Subcutaneous abdominal adipose tissue (tissue), 5 donors: ENCODE results near the gene KDM2B.
"Not testable (repeated sequence)": the region's sequence is repeated elsewhere in the genome, so short reads cannot be mapped to it uniquely, and the experiment has no call there.

Experiments
- H3K27ac ChIP-seq: one replicate; pipeline ENCODE4 v1.7.0; 2013; ENCODE audit warnings: low read depth, mild to moderate bottlenecking, inconsistent platforms, low read length, moderate library complexity
- H3K27me3 ChIP-seq, 5 donors: one replicate each; pipeline ENCODE4 v1.7.0; 2013; ENCODE audit warnings: low read length in 5 of 5, inconsistent platforms in 1 of 5; ENCODE audit not compliant: control insufficient read depth in 5 of 5, insufficient read depth in 4 of 5
- H3K36me3 ChIP-seq, 5 donors: one replicate each; pipeline ENCODE4 v1.7.0; 2013; ENCODE audit warnings: low read length in 5 of 5; ENCODE audit not compliant: control insufficient read depth in 5 of 5, insufficient read depth in 5 of 5
- H3K4me1 ChIP-seq, 5 donors: one replicate each; pipeline ENCODE4 v1.7.0; 2013; ENCODE audit warnings: low read length in 5 of 5, mild to moderate bottlenecking in 3 of 5, moderate library complexity in 1 of 5; ENCODE audit not compliant: control insufficient read depth in 5 of 5, insufficient read depth in 5 of 5
- H3K4me3 ChIP-seq, 5 donors: one replicate each; pipeline ENCODE4 v1.7.0; 2013; ENCODE audit warnings: low read length in 5 of 5, low read depth in 1 of 5
- H3K9ac ChIP-seq, 5 donors: one replicate each; pipeline ENCODE4 v1.7.0; 2013; ENCODE audit warnings: low read length in 5 of 5, mild to moderate bottlenecking in 4 of 5, moderate library complexity in 3 of 5
- H3K9me3 ChIP-seq, 5 donors: one replicate each; pipeline ENCODE4 v1.7.0; 2013; ENCODE audit warnings: low read length in 5 of 5; ENCODE audit not compliant: control insufficient read depth in 5 of 5
- donor health status: healthy.
- donor health status: healthy.
- donor health status: healthy.
- donor health status: healthy.
- donor health status: healthy.

KDM2B gene

DNA sequence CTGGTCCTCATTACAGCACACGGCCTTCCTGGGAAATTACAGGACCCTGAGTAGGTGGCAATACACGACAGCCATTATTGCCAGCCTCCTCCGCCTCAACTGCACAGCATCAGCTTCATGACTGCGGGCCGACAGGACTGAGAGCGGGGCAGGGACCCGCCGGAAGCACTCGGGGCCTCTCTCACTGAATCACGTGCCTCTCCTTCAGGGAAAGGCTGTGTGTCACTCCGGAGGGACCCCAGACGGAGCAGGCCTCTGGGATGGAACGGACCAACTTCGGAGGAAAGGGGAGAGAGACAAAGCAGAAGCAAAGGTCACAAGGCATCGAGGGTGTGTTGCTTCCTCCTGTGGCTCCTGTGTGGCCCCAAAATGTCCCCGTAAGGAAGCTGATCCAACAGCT lies 90.9 kb downstream of the KDM2B start:
- H3K4me3 ChIP-seq = no peak overlapping the region
- H3K36me3 ChIP-seq = peaks cover 0 to 7% (median 0%) of the 10 kb centered on the region in 5 donors
- no peak overlapping the region for H3K27ac ChIP-seq
- peak overlapping the region in 1 of 5 donors; percentile 16 for H3K9ac ChIP-seq
- peaks cover 0 to 15% (median 6%) of the 10 kb centered on the region in 5 donors for H3K4me1 ChIP-seq
- H3K9me3 ChIP-seq = no peaks in the 10 kb centered on the region
- no peaks in the 10 kb centered on the region for H3K27me3 ChIP-seq

- no peak overlapping the region for H3K27ac ChIP-seq
Measured at GRCh38 chr12:121484967-121485366, 95.9 kb downstream of the KDM2B start.

GRCh38 chr12:121484564-121484963 lies 96.3 kb downstream of the KDM2B start:
- H3K9me3 ChIP-seq, H3K27ac ChIP-seq, H3K27me3 ChIP-seq, H3K9ac ChIP-seq, H3K4me1 ChIP-seq, H3K4me3 ChIP-seq, H3K36me3 ChIP-seq: not testable (repeated sequence)

More at GRCh38 chr12:121484967-121485366, 95.9 kb downstream of the KDM2B start:
- H3K9ac ChIP-seq = no peak overlapping the region
- no peak overlapping the region for H3K4me3 ChIP-seq
- H3K36me3 ChIP-seq = peaks cover 0 to 4% (median 0%) of the 10 kb centered on the region in 5 donors
- no peaks in the 10 kb centered on the region for H3K27me3 ChIP-seq
- peaks cover 0 to 3% (median 0%) of the 10 kb centered on the region in 5 donors for H3K4me1 ChIP-seq
- no peaks in the 10 kb centered on the region for H3K9me3 ChIP-seq

DNA sequence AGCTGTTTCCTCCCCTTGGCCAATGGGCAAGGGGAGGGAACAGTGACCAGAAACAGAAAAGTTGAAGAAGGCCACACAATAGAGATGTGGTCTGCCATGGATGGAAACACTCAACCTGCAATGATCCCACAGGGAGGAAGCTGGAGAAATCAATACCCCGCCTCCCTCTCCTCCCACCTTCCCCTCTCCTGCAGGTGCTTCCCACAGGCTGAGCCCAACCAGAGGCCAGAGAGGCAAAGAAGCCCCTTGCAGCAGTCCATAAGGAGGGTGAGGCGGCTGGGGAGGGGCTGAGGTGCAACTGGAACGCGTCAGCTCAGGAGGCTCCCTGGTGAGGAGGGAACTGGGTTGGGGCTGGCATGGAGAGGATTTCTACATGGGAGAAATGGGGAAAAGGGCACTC lies 96.9 kb downstream of the KDM2B start:
- Histone ChIP-seq H3K36me3 (peaks cover 0 to 4% (median 0%) of the 10 kb centered on the region in 5 donors), H3K9me3 (no peaks in the 10 kb centered on the region), H3K9ac (no peak overlapping the region), H3K4me1 (no peaks in the 10 kb centered on the region), H3K4me3 (no peak overlapping the region), H3K27ac (no peak overlapping the region), H3K27me3 (no peaks in the 10 kb centered on the region)

DNA sequence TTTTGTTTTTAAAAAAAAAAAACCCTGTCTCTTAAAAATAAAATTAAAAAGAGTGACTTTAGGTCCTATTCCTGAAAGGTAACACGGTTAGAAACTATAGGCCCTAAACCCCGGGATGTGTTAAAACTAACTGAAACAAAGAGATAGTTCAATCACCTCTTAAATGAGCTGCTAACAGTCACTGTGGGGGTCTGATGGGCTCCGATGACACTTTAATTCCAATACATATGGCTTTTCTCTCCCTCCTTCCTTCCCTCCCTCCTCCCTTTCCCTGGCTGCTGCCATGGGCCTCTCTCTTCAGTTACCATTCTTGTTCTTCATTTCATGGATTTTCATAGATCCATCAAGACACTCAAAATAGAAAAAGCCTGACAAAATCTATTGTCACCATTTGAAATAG lies 104.3 kb downstream of the KDM2B start:
- H3K9ac ChIP-seq = no peak overlapping the region

GRCh38 chr12:121475279-121475678 lies 105.5 kb downstream of the KDM2B start:
- Histone ChIP-seq H3K4me1 (peaks cover 0 to 5% (median 0%) of the 10 kb centered on the region in 5 donors), H3K9me3 (no peaks in the 10 kb centered on the region), H3K27me3 (no peaks in the 10 kb centered on the region), H3K36me3 (no peaks in the 10 kb centered on the region), H3K4me3 (no peak overlapping the region), H3K27ac (no peak overlapping the region), H3K9ac (no peak overlapping the region)

More for the DNA sequence above, 104.3 kb downstream of the KDM2B start:
- Histone ChIP-seq H3K27ac (no peak overlapping the region), H3K4me3 (no peak overlapping the region), H3K4me1 (no peaks in the 10 kb centered on the region), H3K27me3 (no peaks in the 10 kb centered on the region), H3K9me3 (no peaks in the 10 kb centered on the region), H3K36me3 (no peaks in the 10 kb centered on the region)

DNA sequence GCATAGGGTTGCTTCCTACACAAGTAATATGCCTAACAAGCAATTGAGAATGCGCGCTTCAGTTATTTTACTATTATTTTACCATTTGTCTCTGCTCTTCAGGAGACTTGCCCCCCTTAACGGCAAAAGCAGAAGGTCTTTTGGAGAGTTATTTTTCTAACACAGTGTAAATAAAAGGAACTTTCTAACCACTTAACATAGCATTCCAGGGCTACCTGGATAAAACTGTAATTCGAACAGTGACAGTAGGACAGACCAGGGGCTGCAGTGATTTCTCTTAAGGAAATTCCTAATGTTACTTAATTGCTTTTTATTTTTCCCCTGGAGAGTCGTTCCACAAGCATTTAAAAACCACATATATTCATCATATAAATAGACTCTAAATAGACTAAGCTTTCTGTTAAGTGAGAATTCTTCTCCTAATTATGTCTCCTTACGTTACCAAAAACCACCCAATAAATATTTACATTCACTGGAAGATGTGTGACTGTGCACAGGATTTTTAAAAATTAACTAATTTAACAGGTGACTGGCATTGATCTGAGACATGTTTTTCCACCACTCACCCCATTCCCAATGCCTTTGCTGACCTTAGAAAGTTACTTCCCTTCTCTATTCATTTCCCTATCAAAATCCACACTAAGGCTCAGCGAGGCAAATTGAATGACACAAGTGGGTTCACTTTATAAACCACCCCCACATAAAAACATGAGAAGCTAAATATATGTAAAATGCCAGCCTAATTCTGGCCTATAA lies 108.5 kb downstream of the KDM2B start:
- no peak overlapping the region for H3K4me3 ChIP-seq
- no peak overlapping the region for H3K9ac ChIP-seq
- H3K27me3 ChIP-seq = no peaks in the 10 kb centered on the region
- H3K36me3 ChIP-seq = no peaks in the 10 kb centered on the region
- no peak overlapping the region for H3K27ac ChIP-seq
- H3K9me3 ChIP-seq = no peaks in the 10 kb centered on the region
- peaks cover 0 to 18% (median 9%) of the 10 kb centered on the region in 5 donors for H3K4me1 ChIP-seq

- no peak overlapping the region for H3K9ac ChIP-seq
- no peak overlapping the region for H3K4me3 ChIP-seq
- no peak overlapping the region for H3K27ac ChIP-seq
- H3K27me3 ChIP-seq = no peaks in the 10 kb centered on the region
- H3K4me1 ChIP-seq = peaks cover 1 to 24% (median 14%) of the 10 kb centered on the region in 5 donors
- no peaks in the 10 kb centered on the region for H3K9me3 ChIP-seq
- no peaks in the 10 kb centered on the region for H3K36me3 ChIP-seq
Measured at GRCh38 chr12:121470751-121471150, 110.1 kb downstream of the KDM2B start.

GRCh38 chr12:121468499-121468801 lies 112.4 kb downstream of the KDM2B start:
- Histone ChIP-seq H3K27ac (no peak overlapping the region), H3K4me3 (peak overlapping the region in 1 of 5 donors; percentile 9), H3K9ac (no peak overlapping the region), H3K9me3 (no peaks in the 10 kb centered on the region), H3K27me3 (no peaks in the 10 kb centered on the region), H3K4me1 (peaks cover 2 to 37% (median 18%) of the 10 kb centered on the region in 5 donors), H3K36me3 (peaks cover 0 to 5% (median 0%) of the 10 kb centered on the region in 5 donors)

DNA sequence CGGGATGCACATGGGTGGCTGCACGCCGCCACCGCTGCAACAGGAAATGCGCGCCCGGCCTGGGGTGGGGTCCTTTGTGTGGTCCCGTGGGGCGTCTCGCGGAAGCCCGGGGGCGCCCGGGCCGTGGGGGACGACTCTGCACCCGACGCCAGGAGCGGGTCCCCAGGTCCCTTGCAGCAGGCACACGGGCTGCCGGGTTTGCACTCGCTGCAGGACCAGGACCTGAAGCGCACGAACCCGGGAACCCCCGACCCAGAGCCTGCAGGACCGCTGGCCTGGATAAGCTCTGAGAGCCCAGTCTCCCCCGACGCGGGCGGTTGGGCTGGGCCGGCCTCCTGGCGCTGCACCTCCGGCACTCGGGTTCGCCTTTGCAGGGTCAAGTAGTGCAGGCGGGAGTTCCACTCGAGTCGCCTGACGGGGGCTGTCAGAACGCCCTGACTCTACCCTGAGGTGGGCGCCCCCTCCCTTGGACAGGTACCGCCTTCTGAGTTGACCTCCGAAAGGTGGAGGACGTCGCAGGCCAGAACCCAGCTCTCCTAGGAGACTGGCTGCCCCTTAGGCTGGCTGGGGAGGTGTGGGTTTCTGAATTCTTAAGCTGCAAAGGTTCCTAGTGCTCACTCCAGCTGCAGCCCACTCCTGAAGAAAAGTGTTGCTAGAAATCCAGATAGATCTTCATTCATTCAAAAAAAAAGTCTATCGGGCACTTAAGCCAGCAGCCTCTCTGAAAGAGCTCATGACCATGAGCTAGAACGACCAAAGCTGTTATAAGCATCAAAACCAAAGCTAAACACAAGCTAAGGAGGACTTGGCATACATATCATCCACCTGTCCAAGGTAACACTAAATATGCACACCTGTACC lies 113.0 kb downstream of the KDM2B start:
- Histone ChIP-seq H3K36me3 (peaks cover 0 to 5% (median 0%) of the 10 kb centered on the region in 5 donors), H3K4me1 (peaks cover 2 to 37% (median 18%) of the 10 kb centered on the region in 5 donors), H3K9me3 (no peaks in the 10 kb centered on the region), H3K27me3 (no peaks in the 10 kb centered on the region), H3K9ac (peak overlapping the region in 2 of 5 donors; percentile 30 to 31), H3K27ac (no peak overlapping the region), H3K4me3 (peak overlapping the region; percentile 9 to 78 (median 64))
